Measurements from ENCODE around the gene GINS2.

Gene GINS2

GRCh38 chr16:85716022-85716679, 27.4 kb upstream of the GINS2 start:
- no peak for DNase-seq

DNA sequence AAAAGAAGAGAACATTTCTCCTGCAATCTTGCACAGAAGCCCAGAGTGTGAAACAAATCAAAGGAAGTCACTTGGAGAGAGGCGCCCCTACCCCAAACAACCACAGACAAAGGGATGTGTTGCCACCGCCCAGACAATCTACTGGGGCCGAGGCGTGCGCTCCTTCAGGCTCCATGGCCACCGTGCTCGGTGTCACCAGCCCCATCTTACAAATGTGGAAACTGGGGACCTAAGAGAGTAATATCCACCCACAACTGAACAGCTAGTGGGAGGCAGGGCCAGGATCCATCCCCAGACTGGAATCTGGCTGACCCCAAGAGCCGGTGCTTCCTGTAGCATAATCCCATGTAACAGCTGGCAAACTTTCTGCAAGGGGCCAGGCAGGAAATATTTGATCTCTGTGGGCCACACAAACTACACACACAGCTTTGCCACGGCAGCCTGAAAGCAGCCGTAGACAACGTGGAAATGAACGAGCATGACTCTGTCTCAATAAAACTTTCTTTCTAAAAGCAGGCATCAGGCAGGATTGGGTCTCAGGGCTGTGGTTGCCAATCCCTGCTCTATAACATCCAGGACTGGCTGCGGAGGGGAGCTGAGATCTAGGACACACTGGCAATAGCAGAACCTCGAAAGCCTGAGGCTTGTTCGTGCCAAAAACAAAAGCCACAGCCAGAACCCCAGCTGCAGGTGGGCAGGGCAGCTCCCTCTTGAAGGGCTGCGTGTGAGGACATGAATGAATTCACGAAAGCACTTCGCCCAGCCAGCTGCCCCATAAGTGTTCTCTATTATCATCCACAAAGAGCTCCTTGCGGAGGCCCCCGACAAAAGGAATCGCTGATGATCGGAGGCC, 26.6 kb upstream of the GINS2 start:
- peak; percentile 62 for DNase-seq

GRCh38 chr16:85712801-85713200, 24.0 kb upstream of the GINS2 start:
- DNase-seq, result no peak

DNA sequence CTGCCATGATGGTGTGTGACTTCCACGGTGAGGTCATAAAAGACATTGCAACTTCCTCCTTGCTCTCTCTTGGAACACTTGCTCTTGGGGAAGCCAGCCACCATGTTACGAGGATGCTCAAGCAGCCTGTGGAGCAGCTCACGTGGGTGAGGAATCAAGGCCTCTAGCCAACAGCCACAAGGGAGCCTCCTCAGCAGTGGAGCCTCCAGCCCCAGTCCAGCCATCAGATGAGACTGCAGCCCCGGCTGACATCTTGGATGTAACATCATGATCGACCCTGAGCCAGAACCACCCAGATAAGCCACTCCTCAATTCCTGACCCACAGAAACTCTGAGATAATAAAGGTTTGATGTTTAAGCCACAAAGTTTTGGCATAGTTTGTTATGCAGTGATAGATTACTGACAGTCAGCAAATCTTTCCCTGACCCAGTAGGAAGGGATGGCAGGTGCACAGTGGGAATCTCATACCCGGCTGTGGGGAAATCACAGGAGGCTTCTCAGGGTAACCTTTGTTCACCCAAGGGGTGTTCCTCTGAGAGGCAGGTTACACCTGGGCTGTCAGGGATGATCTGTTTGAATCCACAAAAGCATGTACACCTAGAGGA, 23.3 kb upstream of the GINS2 start:
- no peak for DNase-seq

GRCh38 chr16:85710732-85711131, 22.0 kb upstream of the GINS2 start:
- no peak for DNase-seq

- DNase-seq, result no peak
Observed at GRCh38 chr16:85709766-85710585, 21.2 kb upstream of the GINS2 start.

DNA sequence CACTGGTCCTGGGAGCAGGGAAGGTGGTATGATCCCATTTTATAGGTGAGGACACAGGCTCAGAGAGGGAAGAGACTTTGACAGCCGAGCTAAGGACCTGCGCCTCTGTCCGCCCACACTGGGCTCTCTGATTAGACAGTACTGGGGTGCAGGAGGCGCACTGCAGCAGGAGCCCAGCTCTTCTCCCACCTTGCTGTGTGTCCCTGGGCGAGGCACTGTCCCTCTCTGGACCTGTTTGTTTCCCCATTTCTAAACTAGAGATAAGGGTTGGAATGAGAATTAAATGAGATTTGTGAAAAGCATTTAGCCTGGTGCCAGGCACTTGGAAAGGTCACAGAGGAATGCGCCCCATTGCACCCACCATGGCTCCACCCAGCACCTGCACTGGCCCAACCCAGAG, 19.6 kb upstream of the GINS2 start:
- DNase-seq, result no peak

DNA sequence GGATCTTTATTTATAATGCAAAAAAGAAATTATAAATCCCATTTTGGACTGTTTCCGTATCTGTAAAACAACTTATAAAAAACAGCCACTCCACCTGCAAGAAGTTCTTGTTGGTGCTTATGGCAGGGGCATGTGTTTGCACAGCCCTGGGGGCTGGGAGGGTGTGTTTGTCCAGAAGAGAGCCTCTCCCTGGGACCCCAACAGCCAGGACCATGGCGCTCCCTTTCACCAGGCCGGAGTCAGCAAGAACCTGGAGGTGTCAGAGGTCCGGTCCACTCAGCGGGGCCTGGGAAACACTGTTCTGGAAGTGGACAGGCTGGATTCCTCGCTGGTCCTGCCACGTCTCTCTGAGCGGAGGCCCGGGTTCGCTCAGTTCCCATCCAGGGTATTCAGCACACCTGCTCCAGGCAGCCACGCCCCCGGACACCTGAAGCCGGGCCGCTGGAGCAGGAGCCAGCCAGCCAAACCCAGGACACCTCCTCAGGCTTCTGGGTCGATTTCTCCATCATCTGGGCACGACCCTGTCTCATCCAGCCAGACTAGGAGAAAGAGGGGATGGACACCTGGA, 18.9 kb upstream of the GINS2 start:
- DNase-seq, result no peak

DNA sequence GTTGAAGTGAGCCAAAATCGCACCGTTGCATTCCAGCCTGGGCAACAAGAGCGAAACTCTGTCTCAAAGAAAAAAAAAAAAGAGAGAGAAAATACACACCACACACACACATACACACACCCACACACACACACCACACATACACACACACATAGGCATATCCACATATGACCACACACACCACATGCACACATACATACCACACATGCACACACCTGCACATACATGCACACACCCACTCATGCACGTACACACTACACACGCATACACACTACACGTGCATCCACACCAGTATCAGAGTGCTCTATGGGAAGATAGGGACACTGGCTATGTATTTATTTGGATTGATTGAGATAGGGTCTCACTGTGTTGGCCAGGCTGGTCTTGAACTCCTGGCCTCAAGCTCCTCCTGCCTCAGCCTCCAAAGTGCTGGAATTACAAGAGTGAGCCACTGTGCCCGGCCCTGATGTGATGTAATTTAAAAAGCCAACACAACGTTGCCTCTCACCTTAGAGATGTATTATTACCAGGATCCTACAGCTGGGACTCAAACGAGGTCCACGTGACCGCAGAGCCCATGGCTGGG, 17.8 kb upstream of the GINS2 start:
- DNase-seq, result no peak

DNA sequence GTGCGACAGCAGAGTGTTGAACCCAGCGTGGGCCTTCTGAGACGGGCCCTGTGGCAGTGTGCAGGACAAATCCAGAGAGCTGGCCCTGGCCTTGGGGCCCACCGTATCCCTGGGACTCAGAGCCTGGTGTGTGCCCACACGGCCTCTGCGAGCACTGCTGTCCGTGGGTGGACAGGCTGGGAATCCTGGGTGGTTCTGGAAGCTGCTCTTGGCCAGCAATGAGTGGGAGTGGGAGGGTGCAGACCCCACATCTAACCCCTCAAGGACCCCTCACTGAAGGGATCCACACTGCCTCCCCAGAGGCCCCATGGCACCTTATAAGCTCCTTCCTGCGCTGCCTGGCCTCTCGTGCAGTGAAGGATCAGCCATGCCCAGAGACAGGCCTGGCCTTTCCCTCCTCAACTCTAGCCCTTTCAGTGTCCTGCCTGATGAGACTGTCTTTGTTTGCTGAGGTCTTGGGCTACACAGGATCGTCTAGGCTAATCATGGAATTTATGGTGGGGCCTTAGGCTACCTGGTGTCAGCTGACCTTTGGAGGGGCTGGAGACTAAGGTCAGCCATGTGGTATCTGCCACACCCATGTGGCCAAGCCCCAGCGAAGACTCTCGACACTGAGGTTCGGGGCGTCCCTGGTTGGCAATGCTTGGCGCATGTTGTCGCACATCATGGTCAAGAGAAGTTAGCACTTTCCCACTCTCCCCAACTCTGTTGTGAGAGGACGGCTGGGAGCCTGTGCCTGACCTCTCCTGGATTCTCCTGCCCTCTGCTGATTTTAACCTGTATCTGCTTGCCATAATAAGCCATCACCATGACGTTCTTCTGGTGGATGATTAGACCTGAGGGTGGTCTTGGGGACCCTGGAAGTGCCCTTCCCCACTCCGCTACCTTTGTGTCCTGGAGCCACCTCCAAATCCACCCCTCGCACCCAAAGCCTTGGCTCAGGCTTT, 16.4 kb upstream of the GINS2 start:
- no peak for DNase-seq

GRCh38 chr16:85704011-85704410, 15.3 kb upstream of the GINS2 start:
- no peak for DNase-seq

- no peak for DNase-seq
Observed at GRCh38 chr16:85699628-85700027, 10.9 kb upstream of the GINS2 start.

DNA sequence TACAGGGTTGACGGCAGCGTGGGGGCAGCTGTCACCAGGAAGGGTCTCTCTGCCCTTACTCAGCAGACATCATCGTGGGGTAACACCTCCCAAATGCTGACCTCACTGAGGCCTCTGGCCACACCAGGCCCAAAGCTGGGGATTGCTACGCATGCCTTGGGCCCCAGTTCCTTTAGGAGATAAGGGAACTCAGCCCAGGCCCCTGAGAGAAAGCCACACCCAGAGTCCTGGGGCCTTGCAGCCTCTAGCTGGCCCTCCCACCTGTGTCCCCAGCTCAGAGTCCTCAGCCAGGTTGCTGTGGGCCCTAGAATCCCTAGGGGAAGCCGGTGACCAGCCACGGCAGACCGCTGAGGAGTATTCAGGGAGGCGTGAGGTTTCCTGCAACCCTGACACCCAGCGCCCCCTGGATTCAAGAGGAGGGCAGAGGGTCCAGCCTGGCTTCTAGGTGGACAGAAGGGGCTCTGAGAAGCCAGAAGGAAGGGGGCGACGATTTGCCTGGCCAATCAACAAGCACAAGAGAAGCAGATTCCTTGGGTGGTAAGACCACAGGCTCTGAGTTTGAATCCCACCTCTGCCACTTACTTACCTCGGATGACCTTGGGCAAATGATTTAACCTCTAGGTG, 10.3 kb upstream of the GINS2 start:
- DNase-seq, result no peak

GRCh38 chr16:85698459-85698891, 9.7 kb upstream of the GINS2 start:
- no peak for DNase-seq

DNA sequence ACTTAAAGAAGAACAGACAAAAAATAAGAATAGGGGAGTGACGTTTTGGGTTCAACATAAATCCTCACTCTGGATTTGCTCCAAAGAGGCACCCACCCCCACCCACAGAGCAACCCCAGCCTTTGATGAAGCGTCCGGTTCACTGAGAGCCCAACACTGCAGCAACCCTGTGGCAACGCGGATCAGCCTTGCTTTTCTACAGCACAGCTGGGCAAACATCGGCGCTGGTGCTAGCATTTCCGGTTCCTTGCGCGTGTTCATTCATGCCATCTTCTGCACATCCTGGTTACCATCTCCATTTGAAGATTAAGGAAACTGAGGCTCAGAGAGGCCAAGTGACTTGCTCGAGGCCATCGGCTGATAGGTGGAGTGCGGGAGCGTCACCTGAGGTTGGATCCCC, 8.7 kb upstream of the GINS2 start:
- DNase-seq, result no peak

DNA sequence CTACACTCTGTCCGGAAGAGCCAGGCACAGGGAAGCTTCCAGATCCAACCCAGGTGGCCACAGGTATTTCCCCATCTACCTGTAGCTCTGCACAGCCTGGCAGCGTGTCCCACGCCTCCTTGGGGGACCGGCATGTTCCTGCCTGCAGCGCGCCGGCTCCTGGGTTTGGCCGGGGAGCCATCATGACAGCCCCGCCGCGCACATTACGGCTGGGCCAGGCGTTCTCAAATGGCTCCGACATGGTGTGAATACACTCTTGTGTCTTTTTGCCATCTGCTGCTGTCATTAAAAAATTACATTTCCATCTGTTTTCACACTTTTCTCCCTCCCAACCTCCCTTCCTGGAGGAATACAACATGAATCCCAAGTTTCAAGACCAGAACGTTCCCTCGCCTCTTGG, 8.0 kb upstream of the GINS2 start:
- DNase-seq, result no peak

DNA sequence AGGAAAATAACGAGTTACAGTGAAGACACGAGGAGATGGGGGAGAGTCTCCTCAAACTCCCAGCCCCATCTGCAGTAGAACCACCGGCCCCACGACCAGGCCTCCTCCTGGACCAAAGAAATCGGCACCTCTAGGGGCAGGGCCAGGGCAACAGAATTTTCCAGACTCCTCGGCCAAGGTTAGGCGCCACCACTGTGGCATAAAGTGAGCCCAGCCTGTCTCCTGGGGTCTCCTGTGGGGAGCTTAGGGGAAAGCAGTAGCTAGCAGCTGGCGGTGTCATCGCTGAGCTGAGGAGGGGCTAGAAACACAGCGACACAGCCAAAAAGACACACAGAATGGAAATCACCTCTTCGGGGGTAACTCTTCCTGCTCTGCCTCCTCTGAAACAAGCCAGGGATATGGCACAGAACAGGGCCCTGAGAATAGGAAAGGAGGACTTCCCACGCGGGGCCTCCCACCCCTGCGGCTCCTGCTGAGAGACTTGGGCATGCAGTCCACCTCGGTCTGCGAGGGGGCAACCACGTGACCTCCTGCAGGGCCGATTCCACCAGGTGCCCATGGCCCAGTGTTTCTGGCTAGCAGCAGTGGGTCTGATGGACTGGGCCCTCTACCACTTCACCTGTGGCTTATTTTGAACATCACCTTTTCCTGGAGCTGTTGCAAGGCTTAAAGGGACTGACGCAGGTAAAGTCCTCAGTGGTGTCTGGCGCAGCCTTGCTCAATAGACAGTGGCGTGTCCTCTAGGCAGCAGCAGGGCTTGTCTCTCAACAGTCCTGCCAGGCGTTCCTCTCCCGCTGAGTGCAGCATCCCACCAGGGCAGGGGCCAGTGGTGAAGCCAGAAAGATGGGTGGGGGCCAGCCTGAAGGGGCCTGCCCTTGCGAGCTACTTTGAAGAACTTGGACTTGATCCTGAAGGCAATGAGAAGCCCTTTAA, 6.7 kb upstream of the GINS2 start:
- DNase-seq, result no peak

- no peak for DNase-seq
Observed at GRCh38 chr16:85690469-85691064, 1.8 kb upstream of the GINS2 start.

DNA sequence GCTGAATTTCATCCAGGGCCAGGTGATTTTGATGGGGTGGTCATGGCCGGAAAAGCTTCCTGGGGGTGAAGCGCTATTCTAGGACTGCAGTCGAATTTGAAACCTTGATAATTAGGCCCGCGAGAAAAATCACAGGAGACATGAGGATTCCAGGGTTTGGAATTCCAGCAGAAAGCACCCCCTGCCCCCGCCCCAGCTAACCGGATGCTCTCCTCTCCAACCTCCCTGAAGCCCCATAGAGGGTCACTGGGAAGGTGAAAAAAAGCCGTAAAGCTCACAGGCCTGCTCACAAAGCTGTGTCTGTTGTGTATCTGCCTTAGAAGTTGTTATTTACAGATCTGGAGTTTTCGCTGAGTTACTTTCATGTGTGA, 1.2 kb upstream of the GINS2 start:
- no peak for DNase-seq
